Left renal pelvis (tissue), 4 donors: ENCODE results near the gene BCL3. TPM values are rescaled to one million over a fixed set of nuclear protein-coding genes. Genes with fewer than 3 reads are reported as not detected.
"Not testable (repeated sequence)": the region's sequence is repeated elsewhere in the genome, so short reads cannot be mapped to it uniquely, and the experiment has no call there.

ENCODE experiments used
- DNase-seq, 4 donors: peaks; one replicate each; pipeline ENCODE4 v3.0.0-alpha.2; 2013; ENCODE audit warnings: low read depth in 4 of 4, low spot score in 3 of 4
- polyA plus RNA-seq, 4 donors: library from polyadenylated mRNA; unstranded; fragments of 120-200 nt; gene quantifications; one replicate each; pipeline ENCODE4 v1.2.1, GENCODE V29; 2013; ENCODE audit not compliant: insufficient read length in 4 of 4

The BCL3 gene, protein sequence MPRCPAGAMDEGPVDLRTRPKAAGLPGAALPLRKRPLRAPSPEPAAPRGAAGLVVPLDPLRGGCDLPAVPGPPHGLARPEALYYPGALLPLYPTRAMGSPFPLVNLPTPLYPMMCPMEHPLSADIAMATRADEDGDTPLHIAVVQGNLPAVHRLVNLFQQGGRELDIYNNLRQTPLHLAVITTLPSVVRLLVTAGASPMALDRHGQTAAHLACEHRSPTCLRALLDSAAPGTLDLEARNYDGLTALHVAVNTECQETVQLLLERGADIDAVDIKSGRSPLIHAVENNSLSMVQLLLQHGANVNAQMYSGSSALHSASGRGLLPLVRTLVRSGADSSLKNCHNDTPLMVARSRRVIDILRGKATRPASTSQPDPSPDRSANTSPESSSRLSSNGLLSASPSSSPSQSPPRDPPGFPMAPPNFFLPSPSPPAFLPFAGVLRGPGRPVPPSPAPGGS
- 10 to 100 TPM in 2 of 4 donors, 1 to 10 TPM in 2; 5.5 to 16.5 (median 8.8) TPM for polyA plus RNA-seq

DNA sequence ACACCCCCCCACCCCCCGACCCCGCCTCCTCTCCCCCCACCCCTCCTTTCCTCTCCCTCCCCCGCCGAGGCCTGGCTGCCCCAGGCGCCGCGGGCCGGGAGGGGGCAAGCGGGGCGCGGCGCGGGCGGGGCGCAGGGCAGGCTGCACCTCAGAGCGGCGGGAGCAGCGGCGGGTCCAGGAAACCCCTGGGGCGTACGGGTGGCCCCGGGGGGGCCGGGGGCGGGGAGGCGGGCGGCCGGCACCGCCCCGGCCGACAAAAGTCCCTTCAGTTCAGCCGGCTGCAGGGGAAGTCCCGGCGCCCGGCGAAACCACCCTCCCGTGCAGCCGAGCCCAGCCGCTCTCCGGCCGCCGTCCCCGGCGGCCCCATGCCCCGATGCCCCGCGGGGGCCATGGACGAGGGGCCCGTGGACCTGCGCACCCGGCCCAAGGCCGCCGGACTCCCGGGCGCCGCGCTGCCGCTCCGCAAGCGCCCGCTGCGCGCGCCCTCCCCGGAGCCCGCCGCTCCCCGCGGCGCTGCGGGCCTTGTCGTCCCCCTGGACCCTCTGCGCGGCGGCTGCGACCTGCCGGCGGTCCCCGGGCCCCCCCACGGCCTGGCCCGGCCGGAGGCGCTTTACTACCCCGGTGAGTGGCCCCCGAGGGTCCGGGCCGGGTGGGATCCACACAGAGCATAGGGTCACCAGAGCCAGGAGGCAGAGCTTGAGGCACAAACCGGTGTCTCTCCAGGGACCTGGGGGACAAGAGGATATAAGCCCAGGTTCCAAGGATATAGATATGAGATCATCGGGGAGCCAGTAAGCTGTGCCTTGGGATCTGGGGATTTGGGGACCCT, at the start of gene BCL3:
TSS of gene BCL3 (plus strand) at position 283 of the 829 bp plus-strand sequence. CDS start at position 366, 83 bp downstream.
- no peak for DNase-seq

DNA sequence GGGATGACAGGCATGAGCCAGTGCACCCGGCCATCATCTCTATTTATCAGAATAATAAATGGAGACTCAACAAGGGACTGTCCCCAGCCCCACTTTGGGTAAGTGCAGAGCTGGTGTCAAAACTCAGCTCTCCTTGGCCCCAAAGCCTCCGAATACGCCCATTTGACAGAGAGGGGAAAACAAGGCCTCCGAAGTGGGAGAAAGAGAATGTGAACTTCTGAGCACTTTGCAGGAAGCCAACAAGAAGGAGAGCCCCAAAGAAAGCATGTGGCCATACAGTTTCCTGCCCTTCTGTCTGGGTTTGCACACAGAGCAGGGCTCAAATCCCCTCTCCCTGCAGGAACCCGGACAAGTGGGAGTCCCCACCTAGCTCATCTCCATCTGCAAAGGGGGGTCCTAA, 48.0 kb upstream of the BCL3 start:
- DNase-seq = no peak

DNA sequence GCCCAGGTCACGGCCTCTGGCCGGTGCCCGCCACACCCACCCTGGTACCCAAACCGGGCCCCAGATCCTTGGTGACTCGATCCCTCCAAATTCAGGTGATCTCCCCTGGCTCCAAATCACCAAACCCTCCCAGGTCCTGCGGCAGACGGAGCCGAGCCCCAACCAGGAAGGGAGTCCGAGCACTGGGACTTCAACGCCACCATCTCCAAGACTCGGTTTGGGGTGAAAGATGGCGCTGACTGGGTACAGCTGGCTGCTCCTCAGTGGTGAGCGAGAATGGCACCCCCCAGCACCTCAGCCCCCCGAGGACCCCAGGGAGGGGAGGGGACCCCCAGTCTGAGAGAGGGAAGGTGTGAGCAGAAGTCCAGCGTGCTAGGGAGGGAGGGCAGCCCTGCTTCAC, 47.3 kb upstream of the BCL3 start:
- DNase-seq = no peak

DNA sequence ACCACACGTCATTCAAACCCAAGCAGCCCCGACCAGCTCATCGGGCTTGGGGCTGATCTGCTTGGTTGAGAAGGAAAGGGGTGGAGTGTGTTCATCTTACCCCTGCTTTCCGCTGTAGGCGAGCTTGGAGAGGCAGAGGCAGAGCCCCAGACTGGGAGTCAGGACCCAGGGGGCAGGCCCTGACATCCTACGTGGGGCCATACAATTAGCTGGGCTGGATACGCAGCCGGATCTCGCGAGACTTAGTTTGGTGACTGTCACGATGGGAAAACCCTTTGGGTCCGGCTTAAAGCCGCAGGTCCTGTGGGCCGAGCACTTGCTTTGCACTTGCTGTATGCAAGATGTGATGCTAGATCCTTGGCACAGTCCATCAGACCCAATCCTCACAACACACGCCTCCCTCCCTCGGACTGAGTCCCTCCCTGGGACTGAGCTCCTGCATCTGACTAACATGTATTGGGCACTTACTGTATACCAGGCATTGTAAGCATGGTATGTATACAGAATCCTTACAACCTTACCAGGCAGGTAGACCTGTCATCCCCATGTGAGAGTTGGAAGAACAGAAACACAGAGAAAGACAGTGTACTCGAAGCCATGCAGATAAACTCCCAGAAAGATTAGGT, 45.8 kb upstream of the BCL3 start:
- DNase-seq = no peak

DNA sequence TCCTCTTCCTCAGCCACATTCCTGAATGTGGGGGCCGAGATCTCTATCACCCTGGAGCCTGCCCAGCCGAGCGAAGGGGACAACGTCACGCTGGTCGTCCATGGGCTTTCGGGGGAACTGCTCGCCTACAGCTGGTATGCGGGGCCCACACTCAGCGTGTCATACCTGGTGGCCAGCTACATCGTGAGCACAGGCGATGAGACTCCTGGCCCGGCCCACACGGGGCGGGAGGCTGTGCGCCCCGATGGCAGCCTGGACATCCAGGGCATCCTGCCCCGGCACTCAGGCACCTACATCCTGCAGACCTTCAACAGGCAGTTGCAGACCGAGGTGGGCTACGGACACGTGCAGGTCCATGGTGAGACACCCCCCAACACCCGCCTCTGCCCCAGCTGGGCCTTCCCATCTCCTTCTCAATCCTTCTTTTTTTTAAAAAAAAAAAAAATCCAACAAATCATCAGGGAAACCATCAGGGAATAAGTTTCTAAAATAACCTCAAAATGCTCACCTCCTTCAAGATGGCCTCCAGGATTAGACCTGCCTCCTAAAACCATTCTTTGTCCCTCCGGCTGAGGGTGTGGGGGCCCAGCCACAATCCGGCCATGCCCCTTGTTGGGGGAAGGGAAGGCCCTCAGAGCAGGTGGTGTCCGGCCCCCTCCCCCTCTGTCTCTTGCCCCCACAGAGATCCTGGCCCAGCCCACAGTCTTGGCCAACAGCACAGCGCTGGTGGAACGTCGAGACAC, 45.0 kb upstream of the BCL3 start:
- DNase-seq = no peak

DNA sequence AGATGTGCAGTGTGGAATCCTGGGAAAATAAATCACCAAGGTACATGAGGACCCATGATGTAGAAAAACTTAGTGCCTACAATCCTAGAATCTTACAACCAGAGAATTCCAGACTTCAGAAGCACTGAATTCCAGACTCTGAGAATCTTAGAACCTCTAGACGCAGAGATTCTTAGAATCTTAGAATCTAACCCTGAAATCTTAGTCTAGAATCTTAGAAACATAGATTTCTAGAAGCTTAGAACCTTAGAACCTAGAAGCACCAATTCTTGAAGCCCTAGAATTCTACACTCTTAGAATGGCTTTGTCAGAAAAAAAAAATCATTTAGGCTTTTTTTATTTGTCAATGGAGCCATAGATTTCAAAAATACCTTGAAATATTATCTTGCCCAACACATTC, 43.5 kb upstream of the BCL3 start:
- DNase-seq = no peak

DNA sequence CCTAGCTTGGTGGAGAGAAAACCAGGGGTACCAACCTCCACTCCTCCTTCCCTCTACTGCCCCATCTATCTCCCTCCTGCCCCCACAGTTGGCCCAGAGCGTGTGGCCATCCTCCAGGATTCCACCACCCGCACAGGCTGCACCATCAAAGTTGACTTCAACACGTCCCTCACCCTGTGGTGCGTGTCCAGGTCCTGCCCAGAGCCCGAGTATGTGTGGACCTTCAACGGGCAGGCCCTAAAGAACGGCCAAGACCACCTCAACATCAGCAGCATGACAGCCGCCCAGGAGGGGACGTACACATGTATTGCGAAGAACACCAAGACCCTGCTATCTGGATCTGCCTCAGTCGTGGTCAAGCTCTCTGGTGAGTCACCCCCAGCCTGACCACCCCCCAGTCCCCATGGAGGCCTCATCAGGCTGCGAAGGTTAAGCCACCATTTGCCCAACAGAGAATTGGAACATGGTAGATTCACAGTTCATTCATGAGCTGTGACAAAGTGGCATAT, 43.0 kb upstream of the BCL3 start:
- DNase-seq = no peak

DNA sequence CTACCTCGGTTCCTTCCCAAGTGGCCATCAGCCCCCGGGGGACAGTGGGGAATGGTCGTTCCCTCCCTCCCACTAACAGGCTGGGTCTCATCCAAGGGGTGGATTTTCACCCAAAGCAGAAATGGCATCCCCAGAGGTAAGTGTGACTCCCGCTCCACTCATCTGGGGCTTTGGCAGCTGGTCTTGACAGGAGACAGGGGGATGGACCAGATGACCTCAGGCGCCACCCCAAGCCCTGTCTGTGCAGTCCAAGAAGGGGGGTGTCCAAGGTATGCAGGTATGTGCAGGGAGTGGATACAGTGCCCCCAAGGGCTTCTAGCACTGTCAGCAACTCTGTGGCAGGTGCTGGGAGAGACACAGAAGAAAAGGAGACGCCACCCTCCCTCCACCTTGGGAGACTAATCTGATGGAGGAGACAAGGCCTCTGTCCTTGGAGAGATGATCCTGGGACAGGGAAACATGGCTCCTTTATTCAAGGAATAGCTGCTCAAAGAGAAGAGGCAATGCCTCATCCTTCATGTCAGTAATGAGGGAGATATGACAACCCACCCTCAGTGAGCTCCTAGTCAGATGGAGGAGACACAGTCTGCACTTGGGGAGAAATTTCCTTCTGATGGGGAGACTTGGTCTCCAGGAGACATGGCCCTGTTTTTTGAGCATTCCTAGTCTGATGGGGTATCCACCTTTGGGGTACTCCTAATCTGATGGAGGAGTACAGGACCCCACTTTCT, 41.8 kb upstream of the BCL3 start:
- no peak for DNase-seq

DNA sequence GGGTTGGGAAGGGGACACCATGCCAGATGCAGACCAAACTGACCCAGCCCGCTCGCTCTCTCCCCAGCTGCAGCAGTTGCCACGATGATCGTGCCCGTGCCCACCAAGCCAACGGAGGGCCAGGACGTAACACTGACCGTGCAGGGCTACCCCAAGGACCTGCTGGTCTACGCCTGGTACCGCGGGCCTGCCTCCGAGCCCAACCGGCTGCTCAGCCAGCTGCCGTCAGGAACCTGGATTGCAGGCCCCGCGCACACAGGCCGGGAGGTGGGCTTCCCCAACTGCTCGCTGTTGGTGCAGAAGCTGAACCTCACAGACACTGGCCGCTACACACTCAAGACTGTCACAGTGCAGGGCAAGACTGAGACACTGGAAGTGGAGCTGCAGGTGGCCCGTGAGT, 40.7 kb upstream of the BCL3 start:
- DNase-seq = no peak

DNA sequence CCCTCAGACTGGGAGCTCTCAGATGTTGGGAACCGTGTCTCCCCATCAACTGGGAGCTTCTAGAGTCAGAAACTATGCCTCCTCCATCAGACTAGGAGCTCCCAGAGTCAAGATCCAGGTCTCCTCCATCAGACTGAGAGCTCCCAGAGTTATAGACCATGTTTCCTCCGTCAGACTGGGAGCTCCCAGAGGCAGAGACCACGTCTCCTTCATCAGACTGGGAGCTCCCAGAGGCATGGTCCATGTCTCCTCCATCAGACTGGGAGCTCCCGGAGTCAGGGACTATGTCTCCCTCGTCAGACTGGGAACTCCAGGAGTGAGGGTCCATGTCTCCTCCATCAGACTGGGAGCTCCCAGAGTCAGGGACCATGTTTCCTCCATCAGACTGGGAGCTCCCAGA, 39.6 kb upstream of the BCL3 start:
- no peak for DNase-seq

DNA sequence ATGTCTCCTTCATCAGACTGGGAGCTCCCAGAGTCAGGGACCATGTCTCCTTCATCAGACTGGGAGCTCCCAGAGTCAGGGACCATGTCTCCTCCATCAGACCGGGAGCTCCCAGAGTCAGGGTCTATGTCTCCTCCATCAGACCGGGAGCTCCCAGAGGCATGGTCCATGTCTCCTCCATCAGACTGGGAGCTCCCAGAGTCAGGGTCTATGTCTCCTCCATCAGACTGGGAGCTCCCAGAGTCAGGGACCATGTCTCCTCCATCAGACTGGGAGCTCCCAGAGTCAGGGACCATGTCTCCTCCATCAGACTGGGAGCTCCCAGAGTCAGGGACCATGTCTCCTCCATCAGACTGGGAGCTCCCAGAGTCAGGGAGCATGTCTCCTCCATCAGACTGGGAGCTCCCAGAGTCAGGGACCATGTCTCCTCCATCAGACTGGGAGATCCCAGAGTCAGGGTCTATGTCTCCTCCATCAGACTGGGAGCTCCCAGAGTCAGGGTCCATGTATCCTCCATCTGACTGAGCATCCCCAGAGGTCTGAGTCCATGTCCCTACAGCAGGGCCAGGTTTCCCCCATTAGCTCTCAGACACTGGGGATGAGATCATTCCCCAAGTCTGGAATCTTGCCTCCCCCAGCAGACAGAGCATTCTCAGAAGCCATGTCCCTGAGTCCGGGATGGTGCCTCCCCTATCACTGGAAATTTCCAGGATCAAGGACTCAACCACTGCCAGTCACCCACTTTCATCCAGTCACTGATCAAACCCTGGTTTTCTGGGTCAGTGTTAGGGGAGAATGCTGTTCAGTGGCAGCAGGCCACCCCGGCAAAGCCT, 38.9 kb upstream of the BCL3 start:
- DNase-seq = not testable (repeated sequence)

DNA sequence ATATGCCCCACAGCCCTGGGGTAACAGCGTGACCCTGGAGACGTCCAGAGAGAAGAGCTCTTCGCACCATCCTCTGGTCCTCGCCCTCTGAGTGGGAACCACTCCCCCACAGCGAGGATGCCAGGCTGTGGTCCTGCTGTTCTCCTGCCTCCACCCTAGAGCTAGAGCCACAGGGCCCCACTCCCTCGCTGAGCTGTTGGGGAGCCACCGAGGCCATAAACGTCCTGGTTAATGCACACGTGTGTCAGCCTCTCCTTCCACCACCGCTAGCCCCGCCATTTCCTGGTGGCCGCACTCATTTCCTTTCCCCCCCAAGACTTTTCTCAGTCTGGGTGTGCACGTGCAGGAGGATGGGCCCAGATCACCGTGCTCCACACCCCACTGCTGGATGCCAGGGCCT, 38.0 kb upstream of the BCL3 start:
- no peak for DNase-seq

DNA sequence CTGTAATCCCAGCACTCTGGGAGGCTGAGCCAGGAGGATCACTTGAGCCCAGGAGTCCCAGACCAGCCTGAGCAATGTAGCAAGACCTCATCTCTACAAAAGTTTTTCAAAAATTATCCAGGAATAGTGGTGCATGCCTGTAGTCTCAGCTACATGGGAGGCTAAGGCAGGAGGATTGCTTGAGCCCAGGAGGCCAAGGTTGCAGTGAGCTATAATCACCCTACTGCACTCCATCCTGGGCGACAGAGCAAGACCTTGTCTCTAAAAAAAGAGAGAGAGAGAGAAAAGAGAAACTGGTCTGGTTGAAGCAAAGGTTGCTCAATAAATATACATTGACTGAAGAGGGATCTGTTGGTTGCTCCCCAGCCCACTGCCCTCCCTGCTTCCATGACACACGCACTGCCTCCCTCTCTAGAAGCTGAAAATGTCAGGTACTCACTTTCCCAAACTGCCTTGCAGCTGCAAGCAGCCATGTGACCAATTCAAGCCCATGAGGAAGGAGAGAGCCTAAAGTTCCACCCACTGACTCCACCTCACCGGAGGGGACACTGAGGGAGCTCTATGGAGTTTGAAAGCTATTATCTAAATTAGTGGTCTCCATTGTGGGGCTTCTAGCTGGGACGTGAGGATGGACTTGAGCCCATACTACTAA, 35.5 kb upstream of the BCL3 start:
- no peak for DNase-seq

DNA sequence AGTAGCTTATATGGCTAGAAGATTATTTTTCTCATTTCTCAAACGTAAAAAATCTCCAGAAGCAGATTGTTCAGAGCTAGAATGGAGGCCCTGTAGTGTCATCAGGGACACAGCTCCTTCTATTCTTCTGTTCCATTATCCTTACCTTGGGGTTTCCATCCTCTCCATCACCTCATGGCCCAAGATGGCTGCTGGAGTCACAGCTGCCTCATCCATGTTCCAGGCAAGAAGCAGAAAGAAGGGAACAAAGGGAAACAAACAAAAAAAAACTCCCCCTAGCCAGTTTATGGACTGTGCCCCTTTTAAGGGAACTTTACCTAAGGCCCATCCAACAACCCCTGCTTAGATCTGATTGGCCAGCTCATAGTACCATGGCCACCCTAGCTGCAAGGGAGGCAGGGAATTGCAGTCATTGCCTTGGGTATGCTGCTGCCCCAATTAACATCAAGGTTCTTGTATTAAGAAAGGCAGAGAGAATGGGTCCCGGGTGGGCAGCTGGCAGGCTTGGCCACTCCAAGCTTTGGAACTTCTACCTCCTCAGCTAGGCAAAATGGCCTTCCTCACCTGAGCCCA, 33.8 kb upstream of the BCL3 start:
- DNase-seq = no peak

DNA sequence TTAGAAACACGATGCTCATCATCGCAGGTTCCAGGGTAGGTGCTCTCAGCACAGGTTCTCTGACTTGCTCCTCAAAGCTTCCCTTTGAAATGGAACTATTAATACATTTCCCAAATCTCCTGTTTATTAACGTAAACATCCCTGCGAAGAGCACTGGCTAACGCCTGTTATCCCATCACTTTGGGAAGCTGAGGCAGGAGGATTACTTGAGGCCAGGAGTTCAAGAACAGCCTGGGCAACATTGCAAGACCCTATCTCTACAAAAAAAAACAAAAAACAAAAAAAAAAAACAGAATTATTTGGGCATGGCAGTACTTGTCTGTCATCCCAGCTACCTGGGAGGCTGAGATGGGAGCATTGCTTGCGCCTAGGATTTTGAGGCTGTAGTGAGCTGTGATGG, 30.9 kb upstream of the BCL3 start:
- DNase-seq = no peak

DNA sequence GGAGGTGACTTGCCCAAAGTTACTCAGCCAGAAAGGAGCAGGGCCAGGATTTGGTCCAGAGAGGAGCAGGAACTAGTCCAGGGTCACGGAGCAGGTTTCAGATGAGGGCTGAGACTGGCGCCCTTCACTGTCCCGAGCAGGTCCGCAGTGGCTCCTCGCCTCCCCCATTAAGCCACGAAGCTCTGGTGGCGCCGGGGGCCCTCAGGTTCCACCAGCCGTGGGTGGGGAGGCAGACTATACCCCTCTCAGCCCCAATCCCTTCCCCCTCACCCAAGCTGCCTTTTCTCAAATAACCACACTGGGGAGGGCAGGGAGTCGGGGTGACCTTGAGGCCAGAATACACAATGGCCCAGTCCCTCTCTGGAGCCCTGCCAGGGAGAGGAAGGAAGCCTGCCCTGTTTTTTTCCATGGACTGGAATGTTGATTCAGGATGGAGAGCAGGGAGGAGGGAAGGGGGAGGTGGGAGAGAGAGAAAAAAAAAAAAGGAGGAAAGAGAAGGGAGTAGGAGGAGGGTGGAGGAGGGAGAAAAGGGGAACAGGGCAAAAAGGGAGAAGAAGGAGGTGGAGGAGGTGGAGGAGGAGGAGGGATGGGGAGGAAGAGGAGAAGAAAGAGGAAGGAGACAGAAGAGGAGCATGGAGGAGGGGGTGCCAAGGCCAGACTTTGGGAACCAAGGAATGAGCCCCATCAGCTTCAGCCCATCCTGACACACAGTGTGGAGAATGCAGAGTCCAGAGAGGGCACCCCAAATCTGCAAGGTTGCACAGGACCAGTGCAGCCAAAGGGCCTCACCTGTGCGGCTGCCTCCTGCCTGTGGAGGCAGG, 29.9 kb upstream of the BCL3 start:
- DNase-seq = peak; percentile 77 to 86 (median 80)

DNA sequence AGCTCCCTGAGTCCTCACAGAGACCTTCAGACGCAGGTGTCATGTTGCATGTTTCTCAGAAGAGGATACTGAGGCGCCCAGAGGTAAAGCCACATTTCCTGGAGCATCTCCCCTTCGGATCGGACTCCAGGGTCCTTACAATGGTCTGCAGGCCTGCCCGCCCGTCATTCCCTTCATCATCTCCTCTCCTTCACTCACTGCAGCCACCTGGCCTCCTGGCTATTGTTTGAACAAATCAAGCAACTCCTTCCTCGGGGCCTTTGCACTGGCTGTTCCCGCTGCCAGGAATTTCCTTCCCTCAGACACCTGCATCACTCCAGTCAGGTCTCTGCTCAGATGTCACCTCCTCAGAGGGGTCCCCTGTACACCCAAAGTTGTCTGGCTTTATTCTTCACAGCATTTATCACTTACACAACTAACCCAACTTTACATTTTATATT, 29.2 kb upstream of the BCL3 start:
- no peak for DNase-seq
